ENCODE data around the gene MACROD1.

GRCh38 chr11:64104632-64105031, 61.3 kb downstream of the MACROD1 start:
- TF ChIP-seq CTCF (IDR thresholded peaks at IDR 0.05; ENCODE audit: insufficient read depth, low read depth, low read length) (no peak), EZH2 (IDR thresholded peaks at IDR 0.05; ENCODE audit: insufficient read depth, low read length) (no peak)

All from astrocyte (in vitro differentiated cells and primary cell).